ENCODE measurements around the gene LEFTY1.
"Not testable (repeated sequence)": the region's sequence is repeated elsewhere in the genome, so short reads cannot be mapped to it uniquely, and the experiment has no call there.

GRCh38 chr1:225887554-225888288 lies 1.2 kb downstream of the LEFTY1 start:
- not testable (repeated sequence) for TF ChIP-seq CTCF, POLR2A (IDR thresholded peaks at IDR 0.05)

Data from thyroid gland (tissue), 4 donors.